Keratinocyte (primary cell): ENCODE measurements around the gene TOR4A.

ENCODE experiments used
- CTCF ChIP-seq, 3 experiments: IDR thresholded peaks in 1 of 3; conservative IDR thresholded peaks in 1 of 3; optimal IDR thresholded peaks in 1 of 3; 2 replicates in 2 of 3; 3 replicates in 1 of 3; pipeline versions ENCODE3 to v1.5.1; 2011; ENCODE audit warnings: low read length in 3 of 3, mild to moderate bottlenecking in 3 of 3, moderate library complexity in 2 of 3, control low read depth in 1 of 3, inconsistent platforms in 1 of 3; ENCODE audit not compliant: insufficient read depth in 2 of 3; ENCODE audit errors: extremely low read depth in 1 of 3
- EZH2 ChIP-seq: IDR thresholded peaks from one replicate; pipeline ENCODE4 v1.6.1; 2012; ENCODE audit warnings: inconsistent platforms, mild to moderate bottlenecking, low read length, moderate library complexity

DNA sequence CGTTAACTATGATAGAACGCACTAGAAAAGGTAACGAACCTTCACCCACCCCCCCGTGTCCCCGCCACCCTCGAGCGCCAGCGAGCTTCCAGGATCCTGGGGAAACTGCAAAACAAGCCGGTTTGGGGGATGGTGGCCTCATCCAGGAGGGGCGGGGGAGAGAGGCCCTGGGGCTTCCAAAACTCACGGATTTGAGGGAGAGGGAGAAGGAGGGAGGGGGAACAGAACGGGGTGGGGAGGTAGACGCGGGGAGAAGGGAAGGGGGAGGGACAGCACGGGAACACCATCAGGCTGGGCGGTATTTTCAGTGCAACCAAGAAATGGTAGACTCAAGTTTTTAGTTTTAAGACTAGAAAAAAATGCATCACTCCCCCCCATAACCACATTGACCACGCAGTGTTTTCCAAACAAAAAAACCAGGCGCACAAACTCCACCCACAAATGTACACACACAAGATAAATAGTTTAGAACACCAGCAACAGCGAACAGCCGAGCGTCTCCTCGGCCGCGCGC is 23.1 kb downstream of the TOR4A start:
- TF ChIP-seq EZH2: no peak
- no peak for TF ChIP-seq CTCF (optimal IDR thresholded peaks at IDR 0.05 in 1 of 3, IDR thresholded peaks at IDR 0.05 in 1 of 3, conservative IDR thresholded peaks at IDR 0.05 in 1 of 3; ENCODE audit: extremely low read depth in 1 of 3, insufficient read depth in 2 of 3, low read length in 3 of 3)
